GM12878 (cell line): ENCODE results near the gene TGFB3. TPM values are rescaled to one million over a fixed set of nuclear protein-coding genes. Genes with fewer than 3 reads are reported as not detected.

Source experiments
- CBX5 ChIP-seq: sonication (generic); IDR thresholded peaks from 2 replicates; pipeline ENCODE4 v1.6.1; 2016; ENCODE audit warnings: low read depth, moderate library complexity, mild to moderate bottlenecking, inconsistent platforms
- CHD1 ChIP-seq: IDR thresholded peaks from 2 replicates; pipeline ENCODE4 v1.6.1; 2012; ENCODE audit warnings: low read depth, low read length, improper control_type of control experiment
- CREM ChIP-seq: IDR thresholded peaks from 2 replicates; pipeline ENCODE4 v1.6.1; 2014; ENCODE audit warnings: antibody characterized with exemption, low read depth
- CUX1 ChIP-seq: IDR thresholded peaks from 2 replicates; pipeline ENCODE4 v1.6.1; 2012; ENCODE audit warnings: improper control_type of control experiment, low read depth, low read length; ENCODE audit not compliant: insufficient replicate concordance
- HDGF ChIP-seq: fragments of 450-650 bp; IDR thresholded peaks from 2 replicates; pipeline ENCODE4 v1.6.1; 2016; ENCODE audit warnings: antibody characterized with exemption
- MTA2 ChIP-seq: fragments of 450-650 bp; IDR thresholded peaks from 2 replicates; pipeline ENCODE4 v1.6.1; 2016; ENCODE audit warnings: low read depth, mild to moderate bottlenecking, moderate library complexity
- NFYA ChIP-seq: IDR thresholded peaks from 2 replicates; pipeline ENCODE4 v1.6.1; 2011; ENCODE audit warnings: low read depth, mild to moderate bottlenecking, low read length, improper control_type of control experiment, borderline replicate concordance
- PRDM15 ChIP-seq: fragments of 450-650 bp; formaldehyde crosslinking; IDR thresholded peaks from 2 replicates; pipeline ENCODE4 v1.4.0; 2020; ENCODE audit warnings: mild to moderate bottlenecking, moderate library complexity
- REST ChIP-seq: IDR thresholded peaks from 2 replicates; pipeline ENCODE4 v1.6.1; 2012; ENCODE audit warnings: mild to moderate bottlenecking, low read depth, low read length
- SIN3A ChIP-seq: IDR thresholded peaks from 2 replicates; pipeline ENCODE4 v1.6.1; 2012; ENCODE audit warnings: low read depth, low read length, improper control_type of control experiment
- SMAD5 ChIP-seq: IDR thresholded peaks from 2 replicates; pipeline ENCODE4 v1.6.1; 2016; ENCODE audit warnings: antibody characterized with exemption, low read depth
- SUPT20H ChIP-seq: IDR thresholded peaks from 2 replicates; pipeline ENCODE4 v1.6.1; 2011; ENCODE audit warnings: low read depth, mild to moderate bottlenecking, low read length, moderate library complexity, borderline replicate concordance; ENCODE audit not compliant: control insufficient read depth
- ZBTB4 ChIP-seq: fragments of 450-650 bp; formaldehyde crosslinking; IDR thresholded peaks from 2 replicates; pipeline ENCODE4 v1.4.0; 2022; ENCODE audit warnings: mild to moderate bottlenecking, moderate library complexity
- polyA plus RNA-seq, 11 experiments: library from polyadenylated mRNA; depleted of rRNA in 4 of 11; unstranded in 6 of 11; stranded (reverse) in 5 of 11; fragments of >200 nt; fragmentation: Nextera tagmentation in 4 of 11; fragmentation: Illumina TruSeq in 1 of 11; extraction: Ambion mirVana in 4 of 11; extraction: Trizol in 1 of 11; gene quantifications; 1 replicate in 1 of 11; 2 replicates in 10 of 11; pipeline versions ENCODE4 v1.2.1 to v1.2.3, GENCODE V29; 2011 to 2016; ENCODE audit warnings: inconsistent platforms in 2 of 11, missing spikeins in 2 of 11, low read depth in 1 of 11
- total RNA-seq, 4 experiments: library from RNA; depleted of rRNA in 3 of 4; stranded (reverse); fragments of >200 nt in 3 of 4; fragmentation: Illumina TruSeq in 1 of 4; extraction: Trizol in 1 of 4; gene quantifications; 2 replicates each; pipeline versions ENCODE4 v1.2.1 to v1.2.3, GENCODE V29; 2013 to 2021

Gene TGFB3
- total and polyA plus RNA-seq, 10 of the 15 experiments (the other 5 are each of a cell fraction or from before 2014, with no cell fraction given): 0.27 to 2.6 (median 0.82) TPM

GRCh38 chr14:75985618-75986438, 4.0 kb upstream of the TGFB3 start, which contains the start of gene IFT43 (continued):
- TF ChIP-seq SMAD5: no peak
- peak; percentile 94; the same call in 1 of the 2 replicates for TF ChIP-seq SIN3A
- TF ChIP-seq HDGF: no peak
- no peak for TF ChIP-seq CHD1
- no peak for TF ChIP-seq PRDM15 (CRISPR knock-in tag)
- TF ChIP-seq MTA2: no peak
- TF ChIP-seq CBX5: no peak
- peak; percentile 21 for TF ChIP-seq CUX1
- TF ChIP-seq REST: no peak
- no peak for TF ChIP-seq NFYA
- TF ChIP-seq CREM: peak; percentile 96
- no peak for TF ChIP-seq SUPT20H
- TF ChIP-seq ZBTB4: no peak
